GM19043 (cell line): ENCODE results near the gene SENP5.

Experiments used
- ATAC-seq: cut with Tn5 transposase; IDR thresholded peaks from one replicate; pipeline ENCODE4 v1.9.1; 2021; ENCODE audit warnings: low read depth; ENCODE audit not compliant: unreplicated experiment

Gene SENP5

GRCh38 chr3:196883361-196883760 lies 15.6 kb downstream of the SENP5 start:
- no peak for ATAC-seq

- ATAC-seq: no peak
Observed at GRCh38 chr3:196886144-196886543, 18.4 kb downstream of the SENP5 start.

- ATAC-seq: no peak
Observed at GRCh38 chr3:196889844-196890708, 22.4 kb downstream of the SENP5 start.

GRCh38 chr3:196894557-196895295 lies 27.0 kb downstream of the SENP5 start:
- no peak for ATAC-seq

GRCh38 chr3:196896229-196896628 lies 28.5 kb downstream of the SENP5 start:
- no peak for ATAC-seq

GRCh38 chr3:196901768-196902167 lies 34.0 kb downstream of the SENP5 start:
- no peak for ATAC-seq

GRCh38 chr3:196902296-196902695 lies 34.6 kb downstream of the SENP5 start:
- no peak for ATAC-seq

GRCh38 chr3:196903740-196904139 lies 36.0 kb downstream of the SENP5 start:
- no peak for ATAC-seq

GRCh38 chr3:196914866-196915265 lies 47.1 kb downstream of the SENP5 start:
- ATAC-seq: no peak

GRCh38 chr3:196915375-196915774 lies 47.7 kb downstream of the SENP5 start:
- no peak for ATAC-seq

- ATAC-seq: no peak
Observed at GRCh38 chr3:196916221-196916620, 48.5 kb downstream of the SENP5 start.

- no peak for ATAC-seq
Observed at GRCh38 chr3:196916995-196917394, 49.3 kb downstream of the SENP5 start.

- ATAC-seq: no peak
Observed at GRCh38 chr3:196918968-196919367, 51.2 kb downstream of the SENP5 start.

GRCh38 chr3:196920733-196921132 lies 53.0 kb downstream of the SENP5 start:
- ATAC-seq: no peak

GRCh38 chr3:196927571-196928453 lies 60.1 kb downstream of the SENP5 start:
- no peak for ATAC-seq

- ATAC-seq: no peak
Observed at GRCh38 chr3:196931157-196931556, 63.4 kb downstream of the SENP5 start.

GRCh38 chr3:196931828-196932587 lies 64.3 kb downstream of the SENP5 start:
- no peak for ATAC-seq

- no peak for ATAC-seq
Observed at GRCh38 chr3:196932600-196932999, 64.9 kb downstream of the SENP5 start.

- no peak for ATAC-seq
Observed at GRCh38 chr3:196936288-196936687, 68.6 kb downstream of the SENP5 start.

GRCh38 chr3:196938124-196938523 lies 70.4 kb downstream of the SENP5 start:
- ATAC-seq: no peak
